ENCODE data around the gene CDH10.

GRCh38 chr5:24547132-24547531, 97.6 kb downstream of the CDH10 start:
- no peak for TF ChIP-seq ZNF589 (CRISPR knock-in tag; IDR thresholded peaks at IDR 0.05; ENCODE audit: low read depth)
- no peak for TF ChIP-seq SPI1 (IDR thresholded peaks at IDR 0.05; ENCODE audit: borderline replicate concordance, low read depth, low read length)
- TF ChIP-seq CEBPZ (IDR thresholded peaks at IDR 0.05; ENCODE audit: borderline replicate concordance, low read depth, low read length), result no peak
- TF ChIP-seq ZNF408 (CRISPR knock-in tag; IDR thresholded peaks at IDR 0.05; ENCODE audit: low read depth), result no peak
- TF ChIP-seq FIP1L1 (IDR thresholded peaks at IDR 0.05; ENCODE audit: low read depth, low read length, poor library complexity, severe bottlenecking), result no peak
- TF ChIP-seq SAFB2 (IDR thresholded peaks at IDR 0.05; ENCODE audit: borderline replicate concordance, low read depth, low read length, severe bottlenecking), result no peak
- no peak for TF ChIP-seq ZFX (CRISPR knock-in tag; IDR thresholded peaks at IDR 0.05)

All from K562 (cell line).